HG03280 (cell line): ENCODE data around the gene CERCAM.

Experiments
- ATAC-seq: cut with Tn5 transposase; IDR thresholded peaks from one replicate; pipeline ENCODE4 v1.9.1; 2021; ENCODE audit warnings: mild to moderate bottlenecking, moderate library complexity; ENCODE audit not compliant: unreplicated experiment

CERCAM gene

GRCh38 chr9:128420651-128421481 lies at the start of gene CERCAM:
Gene CERCAM, plus strand, starts transcription at chr9:128420857. Its CDS starts 21 bp downstream, at chr9:128420878.
- peak; percentile 71 for ATAC-seq

GRCh38 chr9:128371630-128372117 lies 49.0 kb upstream of the CERCAM start:
- ATAC-seq, result no peak

- ATAC-seq, result no peak
These were observed 48.4 kb upstream of the CERCAM start for GRCh38 chr9:128372188-128372641.

- no peak for ATAC-seq
These were observed 47.9 kb upstream of the CERCAM start for GRCh38 chr9:128372784-128373183.

GRCh38 chr9:128374221-128374675 lies 46.4 kb upstream of the CERCAM start:
- no peak for ATAC-seq

GRCh38 chr9:128375865-128376264 lies 44.8 kb upstream of the CERCAM start:
- ATAC-seq, result no peak

- no peak for ATAC-seq
These were observed 38.4 kb upstream of the CERCAM start for GRCh38 chr9:128382261-128382660.

- no peak for ATAC-seq
These were observed 37.5 kb upstream of the CERCAM start for GRCh38 chr9:128383007-128383753.

GRCh38 chr9:128383791-128384190 lies 36.9 kb upstream of the CERCAM start:
- ATAC-seq, result no peak

- no peak for ATAC-seq
These were observed 35.7 kb upstream of the CERCAM start for GRCh38 chr9:128384801-128385495.

GRCh38 chr9:128385496-128386460 lies 34.9 kb upstream of the CERCAM start:
- ATAC-seq, result no peak

- ATAC-seq, result no peak
These were observed 32.5 kb upstream of the CERCAM start for GRCh38 chr9:128388150-128388549.

GRCh38 chr9:128389395-128390149 lies 31.1 kb upstream of the CERCAM start:
- no peak for ATAC-seq

GRCh38 chr9:128390150-128390812 lies 30.4 kb upstream of the CERCAM start:
- ATAC-seq, result no peak

GRCh38 chr9:128390813-128391711 lies 29.6 kb upstream of the CERCAM start:
- no peak for ATAC-seq

- no peak for ATAC-seq
These were observed 28.7 kb upstream of the CERCAM start for GRCh38 chr9:128391956-128392301.

GRCh38 chr9:128392302-128393144 lies 28.1 kb upstream of the CERCAM start:
- no peak for ATAC-seq
